Adrenal gland (tissue), 5 donors: Measurements from ENCODE around the gene CAMK2G.

Source experiments
- POLR2A ChIP-seq, 2 donors: fragments of 450-650 bp; IDR thresholded peaks; one replicate each; pipeline ENCODE4 v1.6.1; 2017; ENCODE audit warnings: antibody characterized with exemption in 2 of 2, mild to moderate bottlenecking in 2 of 2, moderate library complexity in 1 of 2
- TF ChIP-seq, protein P1 (sequence below), 6 experiments: fragments of 450-650 bp in 4 of 6; fragments of 200-600 bp in 2 of 6; sonication (generic) in 1 of 6; IDR thresholded peaks; 1 replicate in 5 of 6; 2 replicates in 1 of 6; pipeline versions ENCODE4 v1.5.1 to v1.8.0; 2016 to 2021; ENCODE audit warnings: antibody characterized with exemption in 6 of 6, mild to moderate bottlenecking in 2 of 6, moderate library complexity in 1 of 6
- donor health status: DM: no; HTN: no; CAD: no.

GRCh38 chr10:73876566-73876965 lies 2.2 kb upstream of the CAMK2G start:
- no peak for TF ChIP-seq POLR2A (IDR thresholded peaks at IDR 0.05)
- TF ChIP-seq, protein P1, sequence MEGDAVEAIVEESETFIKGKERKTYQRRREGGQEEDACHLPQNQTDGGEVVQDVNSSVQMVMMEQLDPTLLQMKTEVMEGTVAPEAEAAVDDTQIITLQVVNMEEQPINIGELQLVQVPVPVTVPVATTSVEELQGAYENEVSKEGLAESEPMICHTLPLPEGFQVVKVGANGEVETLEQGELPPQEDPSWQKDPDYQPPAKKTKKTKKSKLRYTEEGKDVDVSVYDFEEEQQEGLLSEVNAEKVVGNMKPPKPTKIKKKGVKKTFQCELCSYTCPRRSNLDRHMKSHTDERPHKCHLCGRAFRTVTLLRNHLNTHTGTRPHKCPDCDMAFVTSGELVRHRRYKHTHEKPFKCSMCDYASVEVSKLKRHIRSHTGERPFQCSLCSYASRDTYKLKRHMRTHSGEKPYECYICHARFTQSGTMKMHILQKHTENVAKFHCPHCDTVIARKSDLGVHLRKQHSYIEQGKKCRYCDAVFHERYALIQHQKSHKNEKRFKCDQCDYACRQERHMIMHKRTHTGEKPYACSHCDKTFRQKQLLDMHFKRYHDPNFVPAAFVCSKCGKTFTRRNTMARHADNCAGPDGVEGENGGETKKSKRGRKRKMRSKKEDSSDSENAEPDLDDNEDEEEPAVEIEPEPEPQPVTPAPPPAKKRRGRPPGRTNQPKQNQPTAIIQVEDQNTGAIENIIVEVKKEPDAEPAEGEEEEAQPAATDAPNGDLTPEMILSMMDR (IDR thresholded peaks at IDR 0.05): no peak
